K562 (cell line): Measurements from ENCODE around the gene SASH3. TPM values are rescaled to one million over a fixed set of nuclear protein-coding genes. Genes with fewer than 3 reads are reported as not detected.

Source experiments
- ATAC-seq: fragments of 200-7000 bp; cut with Tn5 transposase; 3 replicates; pipeline ENCODE4 v1.9.1; 2020; ENCODE audit warnings: moderate library complexity
- BruUV-seq: library from RNA; stranded (reverse); fragments of 400-500 nt; replicated peaks from 2 replicates; lab custom pipeline; 2021; lab: Mats Ljungman, UMichigan
- CTCF ChIA-PET: fragments of 300-600 bp; formaldehyde crosslinking; extraction: SDS; loops from one replicate; lab custom pipeline; 2021; ENCODE audit warnings: low intra/inter-chr PET ratio; lab: Yijun Ruan, JAX
- POLR2A ChIA-PET: fragments of 300-600, 350-650 bp; sonication (Branson Sonifier 250); formaldehyde crosslinking; extraction: SDS; loops from one replicate; lab custom pipeline; 2021; ENCODE audit warnings: antibody characterized with exemption, inconsistent platforms; lab: Yijun Ruan, JAX
- DNase-seq, 4 experiments: peaks; one replicate each; pipeline versions ENCODE4 v3.0.0 to v3.0.0-alpha.2; 2011 to 2018; ENCODE audit warnings: low spot score in 3 of 4, mixed read lengths in 3 of 4; ENCODE audit errors: extremely low read depth in 1 of 4
- FAIRE-seq: peaks from 2 replicates; lab custom pipeline; 2011; peaks lifted over from hg19 to GRCh38; lab: Jason Lieb, UNC
- H2AFZ ChIP-seq: 2 replicates; pipeline ENCODE4 v1.6.0; 2011; ENCODE audit warnings: low read depth, low read length, control low read depth, inconsistent platforms
- H3K27ac ChIP-seq: fragments of 200-600 bp; 3 replicates; pipeline ENCODE4 v1.8.0; 2011; ENCODE audit warnings: low read depth, mild to moderate bottlenecking, control low read depth, inconsistent platforms, low read length, moderate library complexity, mixed read lengths; ENCODE audit errors: extremely low read depth
- H3K27me3 ChIP-seq, 2 experiments: fragments of 300-600 bp in 1 of 2; 2 replicates in 1 of 2; 3 replicates in 1 of 2; pipeline versions ENCODE4 v1.6.0 to v1.8.0; 2011; ENCODE audit warnings: inconsistent platforms in 2 of 2, low read length in 2 of 2, mild to moderate bottlenecking in 1 of 2, mixed read lengths in 1 of 2, moderate library complexity in 1 of 2; ENCODE audit not compliant: control insufficient read depth in 2 of 2, insufficient read depth in 2 of 2
- H3K36me3 ChIP-seq: fragments of 300-600 bp; 3 replicates; pipeline ENCODE4 v1.8.0; 2011; ENCODE audit warnings: mild to moderate bottlenecking, low read length, inconsistent platforms; ENCODE audit not compliant: control insufficient read depth, insufficient read depth
- H3K4me1 ChIP-seq, 2 experiments: fragments of 200-600 bp in 1 of 2; replicated peaks in 1 of 2; 2 replicates in 1 of 2; 3 replicates in 1 of 2; pipeline versions ENCODE4 v1.5.1 to v1.8.0; 2011; ENCODE audit warnings: inconsistent platforms in 2 of 2, low read length in 2 of 2, mild to moderate bottlenecking in 1 of 2, mixed read lengths in 1 of 2, moderate library complexity in 1 of 2; ENCODE audit not compliant: control insufficient read depth in 2 of 2, insufficient read depth in 2 of 2
- H3K4me2 ChIP-seq: 2 replicates; pipeline ENCODE4 v1.6.1; 2011; ENCODE audit warnings: low read length, control low read depth, inconsistent platforms, mixed read lengths; ENCODE audit not compliant: insufficient read depth
- H3K4me3 ChIP-seq: fragments of 200-600 bp; sonication (generic), shearing (Covaris generic); 2 replicates; pipeline ENCODE4 v1.5.1; 2016; ENCODE audit warnings: control low read depth, inconsistent platforms
- H3K79me2 ChIP-seq: fragments of 200-600 bp; 3 replicates; pipeline ENCODE4 v1.8.0; 2011; ENCODE audit warnings: low read length, inconsistent platforms; ENCODE audit not compliant: control insufficient read depth, insufficient read depth
- H3K9ac ChIP-seq, 2 experiments: 2 replicates each; pipeline versions ENCODE4 v1.6.0 to v1.6.1; 2011; ENCODE audit warnings: low read depth in 2 of 2, low read length in 2 of 2, control low read depth in 1 of 2, inconsistent platforms in 1 of 2, mild to moderate bottlenecking in 1 of 2, mixed read lengths in 1 of 2; ENCODE audit not compliant: insufficient read depth in 1 of 2
- H3K9me1 ChIP-seq: one replicate; pipeline ENCODE4 v1.6.0; 2011; ENCODE audit warnings: inconsistent platforms, mild to moderate bottlenecking, low read length, moderate library complexity; ENCODE audit not compliant: control insufficient read depth, insufficient read depth
- H3K9me3 ChIP-seq: replicated peaks from 2 replicates; pipeline ENCODE4 v1.5.1; 2011; ENCODE audit warnings: low read depth, low read length, inconsistent platforms; ENCODE audit not compliant: control insufficient read depth, insufficient read depth
- H4K20me1 ChIP-seq: replicated peaks from 2 replicates; pipeline ENCODE4 v1.6.1; 2011; ENCODE audit warnings: low read length, inconsistent platforms, mixed read lengths; ENCODE audit not compliant: control insufficient read depth, insufficient read depth
- CREM ChIP-seq: IDR thresholded peaks from 2 replicates; pipeline ENCODE4 v1.6.1; 2014; ENCODE audit warnings: antibody characterized with exemption, low read depth
- NR2C2 ChIP-seq, 2 experiments: fragments of 200-800 bp in 1 of 2; sonication (Bioruptor generic) in 1 of 2; sonication (generic) in 1 of 2; formaldehyde crosslinking in 1 of 2; IDR thresholded peaks; 2 replicates each; pipeline versions ENCODE4 v1.6.1 to v1.8.0; 2016 to 2022; ENCODE audit warnings: mild to moderate bottlenecking in 1 of 2, missing compliant biosample characterization in 1 of 2, missing genetic modification characterization in 1 of 2, missing genetic modification reagents in 1 of 2
- RBBP5 ChIP-seq: fragments of 200-600 bp; sonication (generic); IDR thresholded peaks from 2 replicates; pipeline ENCODE4 v1.6.1; 2012; ENCODE audit warnings: borderline replicate concordance, mild to moderate bottlenecking, low read length, control low read depth, inconsistent platforms; ENCODE audit not compliant: insufficient read depth, poor library complexity, severe bottlenecking
- RBM25 ChIP-seq: fragments of 200-400 bp; formaldehyde crosslinking; IDR thresholded peaks from 2 replicates; pipeline ENCODE4 v1.6.1; 2018; ENCODE audit warnings: low read length, low read depth, moderate library complexity; ENCODE audit not compliant: severe bottlenecking
- ZNF239 ChIP-seq: fragments of 250-450 bp; sonication (Bioruptor Pico); IDR thresholded peaks from 2 replicates; pipeline ENCODE4 v1.4.0; 2020; ENCODE audit warnings: mild to moderate bottlenecking
- WGBS: fragments of 100-300 bp; shearing (Covaris generic); methylation state at CpG from one replicate; pipeline ENCODE4 v1.1.6; 2016; ENCODE audit warnings: low coverage, mixed read lengths; ENCODE audit not compliant: insufficient coverage; ENCODE audit errors: missing lambda C conversion rate; 5-methylcytosine and 5-hydroxymethylcytosine counted together
- in situ Hi-C: fragments of 300-500 bp; cut with MboI; formaldehyde crosslinking; loops from 4 replicates; pipeline ENCODE4 v1.15.0; 2018; ENCODE audit warnings: inconsistent platforms, mixed read lengths
- intact Hi-C: fragments of 100-400 bp; cut with micrococcal nuclease; formaldehyde crosslinking; loops from 2 replicates; pipeline ENCODE4 v1.14.2; 2022
- polyA plus RNA-seq, 8 experiments: library from polyadenylated mRNA; depleted of rRNA in 4 of 8; stranded (reverse) in 5 of 8; unstranded in 3 of 8; fragments of >200 nt; fragmentation: Nextera tagmentation in 2 of 8; fragmentation: Illumina TruSeq in 1 of 8; extraction: Ambion mirVana in 2 of 8; extraction: Trizol in 1 of 8; gene quantifications; 2 replicates each; pipeline versions ENCODE4 v1.2.1 to v1.2.3, GENCODE V29; 2011 to 2014; ENCODE audit warnings: inconsistent platforms in 1 of 8, missing spikeins in 1 of 8
- total RNA-seq, 7 experiments: library from RNA; depleted of rRNA in 6 of 7; stranded (reverse); fragments of >200 nt in 6 of 7; fragmentation: Illumina TruSeq in 2 of 7; extraction: Trizol in 2 of 7; gene quantifications; 2 replicates each; pipeline versions ENCODE4 v1.2.1 to v1.2.3, GENCODE V29; 2011 to 2021; ENCODE audit warnings: low replicate concordance in 1 of 7
- TF ChIP-seq, protein P1 (sequence below): sonication (generic); formaldehyde crosslinking; IDR thresholded peaks from 2 replicates; pipeline ENCODE4 v1.8.0; 2022; ENCODE audit warnings: mild to moderate bottlenecking, missing genetic modification reagents

The SASH3 gene
- total and polyA plus RNA-seq, 9 of the 15 experiments (the other 6 are each of a cell fraction or from before 2014, with no cell fraction given) = 0.03 to 0.72 (median 0.08) TPM

DNA sequence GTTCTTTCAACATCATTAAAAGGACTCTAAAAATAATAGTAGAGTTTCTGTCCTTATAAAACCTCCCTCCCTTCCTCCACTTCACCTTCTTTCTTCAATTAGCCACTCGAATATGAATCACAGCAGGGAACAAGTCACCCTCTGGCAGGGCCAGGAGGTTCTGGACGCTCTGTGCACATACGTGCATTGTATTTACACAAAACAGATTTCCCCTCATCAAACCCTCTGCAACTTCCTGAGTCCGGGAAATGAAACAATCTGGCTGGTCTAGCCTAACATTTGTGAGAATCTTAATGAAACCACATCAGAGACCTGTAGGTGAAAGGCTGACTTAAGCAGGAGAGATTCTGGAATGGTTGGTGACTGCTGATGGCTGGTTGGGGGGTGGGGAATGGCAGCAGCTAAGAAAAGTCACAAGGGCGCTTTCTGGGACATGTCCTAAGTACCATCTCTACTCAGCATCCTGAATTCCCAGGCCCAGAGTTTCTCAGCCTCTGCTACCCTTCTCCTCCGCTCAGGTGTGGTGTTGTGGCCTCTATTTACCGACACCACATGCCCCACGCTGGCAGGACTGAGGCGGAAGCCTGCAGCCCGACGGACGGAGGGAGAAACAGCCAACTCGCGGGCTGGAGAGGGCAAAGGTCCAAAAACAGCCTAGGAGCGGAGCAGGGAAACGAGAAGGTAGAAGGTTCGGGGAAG lies 62.9 kb downstream of the SASH3 start (continued):
- TF ChIP-seq CREM = no peak
- TF ChIP-seq, protein P1, sequence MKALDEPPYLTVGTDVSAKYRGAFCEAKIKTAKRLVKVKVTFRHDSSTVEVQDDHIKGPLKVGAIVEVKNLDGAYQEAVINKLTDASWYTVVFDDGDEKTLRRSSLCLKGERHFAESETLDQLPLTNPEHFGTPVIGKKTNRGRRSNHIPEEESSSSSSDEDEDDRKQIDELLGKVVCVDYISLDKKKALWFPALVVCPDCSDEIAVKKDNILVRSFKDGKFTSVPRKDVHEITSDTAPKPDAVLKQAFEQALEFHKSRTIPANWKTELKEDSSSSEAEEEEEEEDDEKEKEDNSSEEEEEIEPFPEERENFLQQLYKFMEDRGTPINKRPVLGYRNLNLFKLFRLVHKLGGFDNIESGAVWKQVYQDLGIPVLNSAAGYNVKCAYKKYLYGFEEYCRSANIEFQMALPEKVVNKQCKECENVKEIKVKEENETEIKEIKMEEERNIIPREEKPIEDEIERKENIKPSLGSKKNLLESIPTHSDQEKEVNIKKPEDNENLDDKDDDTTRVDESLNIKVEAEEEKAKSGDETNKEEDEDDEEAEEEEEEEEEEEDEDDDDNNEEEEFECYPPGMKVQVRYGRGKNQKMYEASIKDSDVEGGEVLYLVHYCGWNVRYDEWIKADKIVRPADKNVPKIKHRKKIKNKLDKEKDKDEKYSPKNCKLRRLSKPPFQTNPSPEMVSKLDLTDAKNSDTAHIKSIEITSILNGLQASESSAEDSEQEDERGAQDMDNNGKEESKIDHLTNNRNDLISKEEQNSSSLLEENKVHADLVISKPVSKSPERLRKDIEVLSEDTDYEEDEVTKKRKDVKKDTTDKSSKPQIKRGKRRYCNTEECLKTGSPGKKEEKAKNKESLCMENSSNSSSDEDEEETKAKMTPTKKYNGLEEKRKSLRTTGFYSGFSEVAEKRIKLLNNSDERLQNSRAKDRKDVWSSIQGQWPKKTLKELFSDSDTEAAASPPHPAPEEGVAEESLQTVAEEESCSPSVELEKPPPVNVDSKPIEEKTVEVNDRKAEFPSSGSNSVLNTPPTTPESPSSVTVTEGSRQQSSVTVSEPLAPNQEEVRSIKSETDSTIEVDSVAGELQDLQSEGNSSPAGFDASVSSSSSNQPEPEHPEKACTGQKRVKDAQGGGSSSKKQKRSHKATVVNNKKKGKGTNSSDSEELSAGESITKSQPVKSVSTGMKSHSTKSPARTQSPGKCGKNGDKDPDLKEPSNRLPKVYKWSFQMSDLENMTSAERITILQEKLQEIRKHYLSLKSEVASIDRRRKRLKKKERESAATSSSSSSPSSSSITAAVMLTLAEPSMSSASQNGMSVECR (CRISPR knock-in tag) = no peak

DNA sequence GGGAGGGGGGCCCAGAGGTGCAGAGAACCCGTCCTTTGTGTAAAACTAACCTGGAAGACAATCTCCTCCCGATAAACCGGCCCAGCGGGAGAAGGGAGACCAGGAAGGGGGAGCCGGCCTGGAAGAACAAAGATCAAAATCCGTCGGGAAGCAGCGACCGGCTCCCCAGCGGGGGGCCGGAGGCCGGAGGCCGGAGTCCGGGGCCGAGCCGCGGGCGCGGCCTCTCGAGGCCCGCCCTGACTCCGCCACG lies 63.4 kb downstream of the SASH3 start:
- Histone ChIP-seq H3K4me2 (peak overlapping the region; percentile 84), H3K9me3 (no peaks in the 10 kb centered on the region), H3K27me3 (peaks cover 2 to 7% of the 10 kb centered on the region in 2 experiments; a peak in 3 of 5 replicates), H3K79me2 (peaks cover 26% of the 10 kb centered on the region), H3K4me1 (peaks cover 8 to 16% of the 10 kb centered on the region in 2 experiments; a peak in 4 of 5 replicates), H3K36me3 (peaks cover 23% of the 10 kb centered on the region; the same call in 2 of the 3 replicates), H3K9ac (peak overlapping the region; percentile 59 to 90), H3K27ac (peak overlapping the region; percentile 68), H3K4me3 (peak overlapping the region; percentile 65), H4K20me1 (no peaks in the 10 kb centered on the region; the same call in 1 of the 2 replicates), H3K9me1 (no peaks in the 10 kb centered on the region), H2AFZ (peak overlapping the region; percentile 88)
- BruUV-seq = no TSS peak
- FAIRE-seq (no peak), ATAC-seq (no peak), DNase-seq (peak in 1 of 4 experiments; percentile 54)
- in situ Hi-C loops (no loop called here), intact Hi-C loops (loop anchor here (5.0 kb wide), 1 partner anchor 64 kb away; the partner anchor contains the start of gene UTP14A)
- CTCF ChIA-PET = no interaction called here
- POLR2A ChIA-PET = no interaction called here
- TF ChIP-seq RBBP5 = peak; percentile 43
- TF ChIP-seq ZNF239 (CRISPR knock-in tag) = no peak
- no peak for TF ChIP-seq NR2C2 (CRISPR knock-in tag; IDR thresholded peaks at IDR 0.05)
- TF ChIP-seq NR2C2 (tag; IDR thresholded peaks at IDR 0.05) = peak; percentile 42; the same call in 1 of the 2 replicates
- peak; percentile 54 for TF ChIP-seq RBM25
- WGBS = 0% methylated on average over 1 of the region's 23 CpGs
